Measurements from ENCODE around the gene CGA. TPM values are rescaled to one million over a fixed set of nuclear protein-coding genes. Genes with fewer than 3 reads are reported as not detected.
A peak's percentile ranks its signal among the peaks of the same experiment; 100 is the strongest.

The CGA gene
- total and polyA plus RNA-seq, 2 donors (not counting 1 experiment from before 2014, with no cell fraction given): not detected

DNA sequence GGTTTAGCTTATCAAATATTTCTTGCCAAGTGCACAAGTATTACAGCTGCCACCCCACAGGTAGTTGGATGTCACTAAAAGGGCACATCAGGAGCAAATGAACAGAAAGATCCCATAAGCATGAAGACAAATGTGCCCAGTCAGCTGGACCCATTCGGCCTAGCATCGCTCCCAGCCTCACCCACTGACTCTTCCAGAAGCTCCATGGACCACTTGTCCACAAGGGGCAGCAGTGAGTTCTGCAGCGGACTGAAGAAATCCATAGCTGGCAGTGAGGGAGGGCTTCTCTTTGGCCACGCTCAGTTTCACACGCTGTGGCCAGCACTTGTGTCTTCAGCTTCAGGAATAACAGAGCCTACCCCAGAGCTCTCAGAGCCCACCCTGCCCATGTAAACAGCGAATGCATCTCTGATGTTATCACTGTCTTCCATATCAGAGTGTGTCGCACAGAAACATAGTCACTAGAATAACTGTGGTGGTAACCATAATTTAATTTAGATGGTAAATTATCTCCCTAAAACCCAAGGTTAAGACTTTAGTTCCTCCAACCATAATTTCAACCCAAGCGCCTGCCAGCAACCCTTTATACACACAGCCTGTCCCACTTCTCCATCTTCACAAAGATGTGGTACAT is 15.8 kb downstream of the CGA start:
- no peaks in the 10 kb centered on the region for H3K9me3 Mint-ChIP-seq (ENCODE audit: insufficient read depth)
- intact Hi-C loops (cut with micrococcal nuclease): loop anchor here (10.0 kb wide), 1 partner anchor 316 kb away; no protein-coding TSS in a partner anchor
- H3K27me3 ChIP-seq (replicated peaks in 1 of 4; ENCODE audit: control extremely low read depth in 1 of 4, control insufficient read depth in 3 of 4, insufficient read depth in 4 of 4, low read length in 3 of 4): no peaks in the 10 kb centered on the region
- H3K4me3 ChIP-seq (ENCODE audit: control extremely low read depth in 1 of 5, extremely low read depth in 1 of 5, insufficient read depth in 1 of 5, low read depth in 2 of 5, low read length in 4 of 5): no peak overlapping the region
- no peak overlapping the region for H3K27ac Mint-ChIP-seq
- H3K4me2 ChIP-seq (replicated peaks; ENCODE audit: low read depth, low read length, poor library complexity, severe bottlenecking): no peak overlapping the region
- H3K4me1 ChIP-seq (ENCODE audit: control insufficient read depth in 2 of 2, insufficient read depth in 2 of 2, low read length in 2 of 2): peaks cover 0 to 8% of the 10 kb centered on the region in 2 donors
- POLR2A ChIA-PET: no interaction called here
- H3K4me1 Mint-ChIP-seq: peaks cover 21% of the 10 kb centered on the region
- TF ChIP-seq, protein P1, sequence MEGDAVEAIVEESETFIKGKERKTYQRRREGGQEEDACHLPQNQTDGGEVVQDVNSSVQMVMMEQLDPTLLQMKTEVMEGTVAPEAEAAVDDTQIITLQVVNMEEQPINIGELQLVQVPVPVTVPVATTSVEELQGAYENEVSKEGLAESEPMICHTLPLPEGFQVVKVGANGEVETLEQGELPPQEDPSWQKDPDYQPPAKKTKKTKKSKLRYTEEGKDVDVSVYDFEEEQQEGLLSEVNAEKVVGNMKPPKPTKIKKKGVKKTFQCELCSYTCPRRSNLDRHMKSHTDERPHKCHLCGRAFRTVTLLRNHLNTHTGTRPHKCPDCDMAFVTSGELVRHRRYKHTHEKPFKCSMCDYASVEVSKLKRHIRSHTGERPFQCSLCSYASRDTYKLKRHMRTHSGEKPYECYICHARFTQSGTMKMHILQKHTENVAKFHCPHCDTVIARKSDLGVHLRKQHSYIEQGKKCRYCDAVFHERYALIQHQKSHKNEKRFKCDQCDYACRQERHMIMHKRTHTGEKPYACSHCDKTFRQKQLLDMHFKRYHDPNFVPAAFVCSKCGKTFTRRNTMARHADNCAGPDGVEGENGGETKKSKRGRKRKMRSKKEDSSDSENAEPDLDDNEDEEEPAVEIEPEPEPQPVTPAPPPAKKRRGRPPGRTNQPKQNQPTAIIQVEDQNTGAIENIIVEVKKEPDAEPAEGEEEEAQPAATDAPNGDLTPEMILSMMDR (IDR thresholded peaks at IDR 0.05): peak; percentile 89
- no peak for TF ChIP-seq EZH2 (IDR thresholded peaks at IDR 0.05; ENCODE audit: borderline replicate concordance, insufficient read depth, low read depth, low read length, poor library complexity, severe bottlenecking)
- H3K79me2 ChIP-seq (ENCODE audit: control insufficient read depth, insufficient read depth, low read length): no peaks in the 10 kb centered on the region
- DNase-seq (peak; percentile 64), ATAC-seq (ENCODE audit: low read depth) (peak; percentile 73)
- no peaks in the 10 kb centered on the region for H3K27me3 Mint-ChIP-seq
- no peak overlapping the region for H3K9ac ChIP-seq (ENCODE audit: low read length)
- CTCF ChIA-PET: interaction anchor here (0.6 to 7.2 kb wide), 17 partner anchors 9 to 1687 kb away, joined by 3 to 89 read pairs (median 4); no protein-coding TSS in a partner anchor
- no peak overlapping the region for H3K27ac ChIP-seq (ENCODE audit: low read length in 2 of 2)
- 42% methylated on average over 6 of the region's 8 CpGs for WGBS (ENCODE audit: insufficient coverage)
- peaks cover 0 to 3% (median 0%) of the 10 kb centered on the region in 3 donors for H3K9me3 ChIP-seq (ENCODE audit: control extremely low read depth in 1 of 3, control insufficient read depth in 2 of 3, insufficient read depth in 1 of 3, low read length in 2 of 3)
- H2AFZ ChIP-seq (ENCODE audit: insufficient read depth, low read depth, low read length, poor library complexity, severe bottlenecking): peak overlapping the region; percentile 11
- H3K4me3 Mint-ChIP-seq: no peak overlapping the region
- H3K36me3 ChIP-seq (replicated peaks in 1 of 2; ENCODE audit: control extremely low read depth in 1 of 2, control insufficient read depth in 1 of 2, extremely low read depth in 1 of 2, insufficient read depth in 2 of 2, low read length in 1 of 2): no peaks in the 10 kb centered on the region
- no peaks in the 10 kb centered on the region for H4K20me1 ChIP-seq (ENCODE audit: control insufficient read depth, insufficient read depth, low read length, poor library complexity, severe bottlenecking)

- Mint-ChIP-seq H3K4me1 (peaks cover 3% of the 10 kb centered on the region), H3K4me3 (no peak overlapping the region), H3K27me3 (no peaks in the 10 kb centered on the region), H3K27ac (no peak overlapping the region), H3K9me3 (ENCODE audit: insufficient read depth) (no peaks in the 10 kb centered on the region)
- TF ChIP-seq, protein P1 (IDR thresholded peaks at IDR 0.05): no peak
- TF ChIP-seq EZH2 (IDR thresholded peaks at IDR 0.05; ENCODE audit: borderline replicate concordance, insufficient read depth, low read depth, low read length, poor library complexity, severe bottlenecking): no peak
- Histone ChIP-seq H3K4me3 (ENCODE audit: control extremely low read depth in 1 of 5, extremely low read depth in 1 of 5, insufficient read depth in 1 of 5, low read depth in 2 of 5, low read length in 4 of 5) (no peak overlapping the region), H3K79me2 (ENCODE audit: control insufficient read depth, insufficient read depth, low read length) (no peaks in the 10 kb centered on the region), H3K9me3 (ENCODE audit: control extremely low read depth in 1 of 3, control insufficient read depth in 2 of 3, insufficient read depth in 1 of 3, low read length in 2 of 3) (no peaks in the 10 kb centered on the region), H3K4me1 (ENCODE audit: control insufficient read depth in 2 of 2, insufficient read depth in 2 of 2, low read length in 2 of 2) (no peaks in the 10 kb centered on the region), H3K9ac (ENCODE audit: low read length) (no peak overlapping the region), H3K4me2 (replicated peaks; ENCODE audit: low read depth, low read length, poor library complexity, severe bottlenecking) (no peak overlapping the region), H3K36me3 (replicated peaks in 1 of 2; ENCODE audit: control extremely low read depth in 1 of 2, control insufficient read depth in 1 of 2, extremely low read depth in 1 of 2, insufficient read depth in 2 of 2, low read length in 1 of 2) (no peaks in the 10 kb centered on the region), H3K27me3 (replicated peaks in 1 of 4; ENCODE audit: control extremely low read depth in 1 of 4, control insufficient read depth in 3 of 4, insufficient read depth in 4 of 4, low read length in 3 of 4) (no peaks in the 10 kb centered on the region), H3K27ac (ENCODE audit: low read length in 2 of 2) (no peak overlapping the region), H4K20me1 (ENCODE audit: control insufficient read depth, insufficient read depth, low read length, poor library complexity, severe bottlenecking) (no peaks in the 10 kb centered on the region), H2AFZ (ENCODE audit: insufficient read depth, low read depth, low read length, poor library complexity, severe bottlenecking) (no peak overlapping the region)
- no peak for ATAC-seq (ENCODE audit: low read depth)
- intact Hi-C loops (cut with micrococcal nuclease): loop anchor here (10.0 kb wide), 1 partner anchor 320 kb away; no protein-coding TSS in a partner anchor
- DNase-seq: no peak
- CTCF ChIA-PET: interaction anchor here (2.8 kb wide), 1 partner anchor 9 kb away, joined by 12 read pairs; no protein-coding TSS in a partner anchor
- WGBS (ENCODE audit: insufficient coverage): 100% methylated on average over 2 of the region's 2 CpGs
- POLR2A ChIA-PET: no interaction called here
Measured at GRCh38 chr6:87075168-87075567, 19.7 kb downstream of the CGA start.
